Adipose tissue (tissue), 3 donors: ENCODE data around the gene ABCD1. TPM values are rescaled to one million over a fixed set of nuclear protein-coding genes. Genes with fewer than 3 reads are reported as not detected.

Experiments
- H3K27ac ChIP-seq: one replicate; pipeline ENCODE4 v1.5.1; 2013; ENCODE audit warnings: low read depth, low read length
- WGBS, 3 donors: extraction: QIAGEN DNeasy Blood & Tissue Kit; methylation state at CpG; one replicate each; pipeline ENCODE4 v1.1.7; 2013; 5-methylcytosine and 5-hydroxymethylcytosine counted together
- polyA plus RNA-seq, 3 donors: library from polyadenylated mRNA; stranded (reverse); fragments of 200-250 nt; gene quantifications; one replicate each; pipeline ENCODE4 v1.2.3, GENCODE V29; 2013
- donor health status: healthy with polysubstance abuse.
- donor health status: Bipolar disorder and iron deficiency.
- donor health status: healthy.

The ABCD1 gene
- polyA plus RNA-seq, 3 donors: 7.5 to 29.9 (median 9.6) TPM

DNA sequence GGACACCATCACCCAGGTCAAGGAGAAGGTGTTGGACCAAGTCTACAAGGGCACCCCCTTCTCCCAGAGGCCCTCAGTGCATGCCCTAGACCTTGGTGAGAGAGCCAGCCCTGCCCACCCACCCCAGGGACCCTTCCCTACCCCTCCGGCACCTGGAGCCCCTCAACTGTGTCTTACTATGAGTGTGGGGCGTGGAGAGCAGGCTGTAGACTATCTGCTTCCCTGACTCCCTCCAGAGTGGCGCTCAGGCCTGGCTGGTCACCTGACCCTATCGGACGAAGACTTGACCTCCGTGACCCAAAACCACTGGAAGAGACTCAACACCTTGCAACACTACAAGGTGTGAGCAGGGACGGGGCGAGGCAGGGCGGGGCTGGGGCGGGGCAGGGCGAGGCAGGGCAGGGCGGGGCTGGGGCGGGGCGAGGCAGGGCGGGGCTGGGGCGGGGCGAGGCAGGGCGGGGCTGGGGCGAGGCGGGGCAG, 51.5 kb downstream of the ABCD1 start:
- no peak overlapping the region for H3K27ac ChIP-seq
- 72 to 93% (median 85%) methylated on average over 4 to 20 of the region's 20 CpGs for WGBS, 3 donors

DNA sequence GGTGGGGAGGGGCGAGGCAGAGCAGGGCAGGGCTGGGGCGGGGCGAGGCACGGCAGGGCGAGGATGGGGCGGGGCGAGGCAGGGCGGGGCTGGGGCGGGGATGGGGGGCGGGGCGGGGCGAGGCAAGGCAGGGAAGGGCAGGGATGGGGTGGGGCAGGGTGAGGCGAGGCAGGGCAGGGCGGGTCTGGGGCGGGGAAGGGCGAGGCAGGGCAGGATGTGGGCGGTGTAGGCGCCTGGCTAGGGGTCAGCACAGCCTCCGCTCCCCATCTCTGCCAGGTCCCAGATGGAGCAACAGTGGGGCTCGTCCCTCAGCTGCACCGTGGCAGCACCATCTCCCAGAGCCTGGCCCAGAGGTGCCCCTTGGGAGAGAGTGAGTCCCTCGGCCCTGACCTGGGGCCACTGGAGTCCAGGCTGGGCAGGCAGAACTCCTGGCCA, 52.0 kb downstream of the ABCD1 start:
- 75 to 100% (median 80%) methylated on average over 1 to 9 of the region's 22 CpGs for WGBS, 3 donors

GRCh38 chrX:153777261-153778090, 52.8 kb downstream of the ABCD1 start:
- 76 to 90% (median 89%) methylated on average over 12 to 34 of the region's 34 CpGs for WGBS, 3 donors
- no peak overlapping the region for H3K27ac ChIP-seq

More for the DNA sequence above, 52.0 kb downstream of the ABCD1 start:
- no peak overlapping the region for H3K27ac ChIP-seq

GRCh38 chrX:153778181-153778580, 53.5 kb downstream of the ABCD1 start:
- 50 to 78% (median 64%) methylated on average over 14 to 17 of the region's 17 CpGs for WGBS, 3 donors

GRCh38 chrX:153778684-153779101, 54.0 kb downstream of the ABCD1 start:
- 83 to 84% (median 83%) methylated on average over 11 to 16 of the region's 16 CpGs for WGBS, 3 donors
- H3K27ac ChIP-seq: no peak overlapping the region

More at GRCh38 chrX:153778181-153778580, 53.5 kb downstream of the ABCD1 start:
- H3K27ac ChIP-seq: no peak overlapping the region

GRCh38 chrX:153779891-153780677, 55.4 kb downstream of the ABCD1 start:
- 66 to 74% (median 72%) methylated on average over 18 of the region's 18 CpGs for WGBS, 3 donors
- H3K27ac ChIP-seq: no peak overlapping the region

DNA sequence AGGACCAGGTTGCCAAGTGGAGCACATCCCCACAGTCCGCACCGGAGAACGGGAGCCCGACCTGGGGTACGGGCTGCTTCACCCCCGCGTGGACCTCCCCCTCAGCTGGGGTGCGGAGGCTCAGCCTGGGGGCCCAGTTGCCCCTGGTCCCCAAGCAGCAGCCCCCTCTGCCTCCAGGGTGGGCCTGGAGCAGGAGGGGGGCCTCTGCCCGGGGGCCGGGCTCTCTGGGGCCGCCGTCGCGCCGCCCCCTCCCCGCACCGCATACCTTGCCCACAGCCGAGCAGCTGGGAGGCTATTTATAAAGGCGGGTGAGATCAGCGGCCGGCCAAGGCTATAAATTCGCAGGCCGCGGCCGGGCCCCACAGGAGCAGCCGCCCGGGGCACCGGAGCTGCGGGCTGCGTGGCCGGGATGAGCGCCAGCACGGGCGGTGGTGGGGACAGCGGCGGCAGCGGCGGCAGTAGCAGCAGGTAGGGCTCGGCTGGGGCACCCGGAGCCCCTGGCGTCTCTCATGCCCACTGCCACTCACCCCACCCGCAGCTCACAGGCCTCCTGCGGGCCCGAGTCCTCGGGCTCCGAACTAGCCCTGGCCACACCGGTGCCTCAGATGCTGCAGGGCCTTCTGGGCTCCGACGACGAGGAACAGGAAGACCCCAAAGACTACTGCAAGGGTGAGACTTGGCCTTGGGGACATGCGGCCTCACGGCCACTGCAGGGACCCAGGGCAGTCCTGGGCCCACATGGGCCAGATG, 56.2 kb downstream of the ABCD1 start, which contains the start of gene SRPK3:
Gene SRPK3, plus strand, starts transcription at position 364 of the 750 bp plus-strand sequence. Its CDS starts 46 bp downstream, at position 410.
- no peak within 1 kb of the TSS for H3K27ac ChIP-seq
- WGBS, 3 donors: 19 to 58% (median 37%) methylated on average over 19 to 52 of the region's 52 CpGs

GRCh38 chrX:153781428-153782047, 56.9 kb downstream of the ABCD1 start:
- 72 to 81% (median 77%) methylated on average over 15 to 23 of the region's 24 CpGs for whole genome bisulfite sequencing, 3 donors
- H3K27ac ChIP-seq: no peak overlapping the region

- H3K27ac ChIP-seq: no peak overlapping the region
- whole genome bisulfite sequencing, 3 donors: 67 to 75% (median 70%) methylated on average over 2 to 11 of the region's 11 CpGs
These were observed 57.7 kb downstream of the ABCD1 start for GRCh38 chrX:153782313-153782712.

- H3K27ac ChIP-seq: no peak overlapping the region
- 89 to 97% (median 96%) methylated on average over 7 to 13 of the region's 14 CpGs for WGBS, 3 donors
These were observed 58.2 kb downstream of the ABCD1 start for GRCh38 chrX:153782871-153783270.

DNA sequence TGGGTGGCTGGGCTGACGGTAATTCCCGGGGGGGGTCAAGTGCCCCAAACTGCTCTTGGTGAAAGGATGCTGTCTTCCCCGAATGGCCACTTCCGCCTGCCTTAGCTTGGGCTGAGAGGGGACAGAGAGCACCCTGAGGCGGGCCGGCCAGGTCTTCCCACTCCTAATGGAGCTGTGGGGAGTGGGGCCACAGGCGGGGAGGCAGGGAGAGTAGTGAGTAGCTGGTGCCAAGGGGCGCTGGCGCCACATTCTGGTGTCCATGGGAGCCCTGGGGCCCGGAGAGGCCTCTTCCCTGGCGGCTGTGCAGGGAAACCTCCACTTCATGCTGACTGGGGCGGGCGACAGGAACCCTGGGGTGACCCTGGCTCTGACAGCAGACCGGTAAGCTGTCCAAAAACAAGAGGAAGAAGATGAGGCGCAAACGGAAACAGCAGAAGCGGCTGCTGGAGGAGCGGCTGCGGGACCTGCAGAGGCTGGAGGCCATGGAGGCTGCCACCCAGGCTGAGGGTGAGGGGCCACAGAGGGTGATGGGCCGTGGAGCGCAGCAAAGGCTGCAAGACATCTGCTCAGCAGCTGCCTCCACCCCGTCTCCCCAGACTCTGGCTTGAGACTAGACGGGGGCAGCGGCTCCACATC, 58.8 kb downstream of the ABCD1 start:
- H3K27ac ChIP-seq: no peak overlapping the region
- 74 to 93% (median 78%) methylated on average over 17 to 24 of the region's 24 CpGs for WGBS, 3 donors

- 90 to 93% (median 92%) methylated on average over 13 to 27 of the region's 27 CpGs for WGBS, 3 donors
- H3K27ac ChIP-seq: no peak overlapping the region
These were observed 59.8 kb downstream of the ABCD1 start for GRCh38 chrX:153784325-153784967.

DNA sequence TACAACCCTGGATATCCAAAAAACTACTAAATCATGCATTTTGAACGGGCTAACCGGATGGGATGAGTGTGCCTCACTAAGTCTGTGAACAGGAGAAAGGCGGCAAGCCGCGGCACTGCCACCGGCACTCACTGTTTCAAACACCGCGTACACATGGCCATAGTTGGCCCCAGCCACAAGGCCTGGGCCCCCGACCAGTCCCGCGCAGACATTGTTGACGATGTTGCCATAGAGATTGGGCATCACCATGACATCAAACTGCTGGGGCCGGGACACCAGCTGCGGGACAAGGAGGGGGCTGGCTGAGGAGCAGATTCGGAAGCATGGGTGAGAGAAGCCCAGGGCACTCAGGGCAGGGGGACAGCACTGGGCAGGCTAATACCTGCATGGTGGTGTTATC, 62.0 kb downstream of the ABCD1 start:
- no peak overlapping the region for H3K27ac ChIP-seq
- WGBS, 3 donors: 85 to 89% (median 87%) methylated on average over 10 to 15 of the region's 15 CpGs

GRCh38 chrX:153789654-153790053, 65.0 kb downstream of the ABCD1 start:
- 90 to 95% (median 93%) methylated on average over 10 to 12 of the region's 12 CpGs for WGBS, 3 donors
- H3K27ac ChIP-seq: no peak overlapping the region

DNA sequence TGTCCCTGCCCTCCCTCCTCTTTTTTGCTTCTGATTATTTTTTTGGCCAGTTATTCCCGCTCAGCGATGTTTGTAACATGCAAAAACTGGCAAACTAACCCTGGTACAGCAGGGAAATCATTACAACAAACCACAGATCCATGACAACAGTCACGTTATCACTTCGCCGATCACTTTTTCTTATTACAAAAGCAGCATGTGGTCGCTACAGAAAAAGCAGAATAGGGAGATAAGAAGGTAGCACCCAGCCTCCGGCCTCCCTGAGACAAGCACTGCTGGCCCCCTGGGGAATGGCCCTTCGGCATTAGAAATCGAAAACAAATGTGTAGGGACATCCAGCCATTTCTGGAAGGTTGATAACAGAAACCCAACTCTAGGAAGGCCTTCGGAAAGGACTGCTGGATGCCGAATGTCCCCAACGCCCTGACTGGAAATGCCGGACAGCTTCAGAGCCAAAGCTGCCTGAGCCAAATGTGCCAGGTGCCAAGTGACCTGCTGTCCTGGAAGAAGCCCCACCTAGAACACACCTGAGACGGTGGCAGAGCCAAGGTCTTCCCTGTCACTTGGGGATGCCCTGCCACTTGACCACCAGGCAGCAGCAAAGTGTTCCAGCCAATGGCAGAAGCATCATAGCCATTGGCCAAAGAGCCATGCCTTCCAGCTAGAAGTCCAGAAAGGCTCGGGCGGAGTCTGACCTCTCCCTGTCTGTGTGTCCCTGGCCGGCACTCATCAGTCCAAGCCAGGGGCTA, 66.6 kb downstream of the ABCD1 start:
- no peak overlapping the region for H3K27ac ChIP-seq
- 84 to 89% (median 85%) methylated on average over 15 to 17 of the region's 17 CpGs for WGBS, 3 donors

- WGBS, 3 donors: 82 to 89% (median 86%) methylated on average over 6 of the region's 6 CpGs
- H3K27ac ChIP-seq: no peak overlapping the region
These were observed 67.7 kb downstream of the ABCD1 start for GRCh38 chrX:153792368-153792767.
